K562 (cell line): ENCODE measurements around the gene CYP46A1. TPM values are rescaled to one million over a fixed set of nuclear protein-coding genes. Genes with fewer than 3 reads are reported as not detected.
A peak's percentile ranks its signal among the peaks of the same experiment; 100 is the strongest.

Experiments
- ARID4B ChIP-seq: sonication (generic); formaldehyde crosslinking; IDR thresholded peaks from 2 replicates; pipeline ENCODE4 v1.8.0; 2022; ENCODE audit warnings: mild to moderate bottlenecking, missing genetic modification reagents
- ASH1L ChIP-seq: fragments of 450-650 bp; IDR thresholded peaks from 2 replicates; pipeline ENCODE4 v1.6.1; 2018; ENCODE audit warnings: borderline replicate concordance, mild to moderate bottlenecking, low read depth; ENCODE audit not compliant: partially characterized antibody
- ATF1 ChIP-seq, 2 experiments: fragments of 450-650 bp in 1 of 2; IDR thresholded peaks; 2 replicates each; pipeline ENCODE4 v1.6.1; 2016; ENCODE audit warnings: missing compliant biosample characterization in 1 of 2, missing genetic modification characterization in 1 of 2
- ATF4 ChIP-seq: fragments of 450-650 bp; formaldehyde crosslinking; IDR thresholded peaks from 2 replicates; pipeline ENCODE4 v1.4.0; 2022; ENCODE audit warnings: mild to moderate bottlenecking, moderate library complexity
- C11orf30 ChIP-seq: fragments of 450-650 bp; IDR thresholded peaks from 2 replicates; pipeline ENCODE4 v1.6.1; 2016; ENCODE audit warnings: low read depth, mild to moderate bottlenecking
- FOXK1 ChIP-seq: sonication (generic); formaldehyde crosslinking; IDR thresholded peaks from 2 replicates; pipeline ENCODE4 v1.8.0; 2022; ENCODE audit warnings: missing genetic modification reagents, mild to moderate bottlenecking, borderline replicate concordance
- HIVEP1 ChIP-seq: fragments of 250-450 bp; sonication (Bioruptor Pico); IDR thresholded peaks from 2 replicates; pipeline ENCODE4 v1.4.0; 2020; ENCODE audit warnings: mild to moderate bottlenecking
- KDM5B ChIP-seq: fragments of 200-600 bp; sonication (generic); IDR thresholded peaks from 2 replicates; pipeline ENCODE4 v1.6.1; 2012; ENCODE audit warnings: low read depth, mild to moderate bottlenecking, moderate library complexity, low read length, control low read depth, inconsistent platforms; ENCODE audit not compliant: insufficient replicate concordance
- MAFF ChIP-seq: IDR thresholded peaks from 2 replicates; pipeline ENCODE4 v1.6.1; 2012; ENCODE audit warnings: low read length, improper control_type of control experiment
- MECOM ChIP-seq: fragments of 250-450 bp; sonication (Bioruptor Pico); IDR thresholded peaks from 2 replicates; pipeline ENCODE4 v1.8.0; 2022; ENCODE audit warnings: inconsistent platforms
- MITF ChIP-seq: IDR thresholded peaks from 2 replicates; pipeline ENCODE4 v1.6.1; 2014; ENCODE audit warnings: antibody characterized with exemption
- PATZ1 ChIP-seq: fragments of 250-450 bp; sonication (Bioruptor Pico); IDR thresholded peaks from 2 replicates; pipeline ENCODE4 v1.5.0; 2020; ENCODE audit warnings: mild to moderate bottlenecking, borderline replicate concordance
- POLR2G ChIP-seq: fragments of 200-400 bp; formaldehyde crosslinking; IDR thresholded peaks from 2 replicates; pipeline ENCODE4 v1.6.1; 2017; ENCODE audit warnings: low read depth, mild to moderate bottlenecking, antibody characterized with exemption, low read length, moderate library complexity
- RBM17 ChIP-seq: fragments of 200-400 bp; formaldehyde crosslinking; IDR thresholded peaks from 2 replicates; pipeline ENCODE4 v1.6.1; 2017; ENCODE audit warnings: low read depth, mild to moderate bottlenecking, low read length, borderline replicate concordance
- SOX6 ChIP-seq: fragments of 450-650 bp; IDR thresholded peaks from 2 replicates; pipeline ENCODE4 v1.6.1; 2014; ENCODE audit warnings: mild to moderate bottlenecking
- ZBTB8A ChIP-seq: fragments of 450-650 bp; IDR thresholded peaks from 2 replicates; pipeline ENCODE4 v1.6.1; 2018; ENCODE audit warnings: mild to moderate bottlenecking, moderate library complexity; ENCODE audit not compliant: partially characterized antibody
- ZNF280B ChIP-seq: fragments of 250-450 bp; sonication (Bioruptor Pico); IDR thresholded peaks from 2 replicates; pipeline ENCODE4 v1.5.1; 2021; ENCODE audit warnings: mild to moderate bottlenecking
- polyA plus RNA-seq, 8 experiments: library from polyadenylated mRNA; depleted of rRNA in 4 of 8; stranded (reverse) in 5 of 8; unstranded in 3 of 8; fragments of >200 nt; fragmentation: Nextera tagmentation in 2 of 8; fragmentation: Illumina TruSeq in 1 of 8; extraction: Ambion mirVana in 2 of 8; extraction: Trizol in 1 of 8; gene quantifications; 2 replicates each; pipeline versions ENCODE4 v1.2.1 to v1.2.3, GENCODE V29; 2011 to 2014; ENCODE audit warnings: inconsistent platforms in 1 of 8, missing spikeins in 1 of 8
- total RNA-seq, 7 experiments: library from RNA; depleted of rRNA in 6 of 7; stranded (reverse); fragments of >200 nt in 6 of 7; fragmentation: Illumina TruSeq in 2 of 7; extraction: Trizol in 2 of 7; gene quantifications; 2 replicates each; pipeline versions ENCODE4 v1.2.1 to v1.2.3, GENCODE V29; 2011 to 2021; ENCODE audit warnings: low replicate concordance in 1 of 7

The CYP46A1 gene
- total and polyA plus RNA-seq, 9 of the 15 experiments (the other 6 are each of a cell fraction or from before 2014, with no cell fraction given) = not detected

- TF ChIP-seq PATZ1 (CRISPR knock-in tag) (no peak), RBM17 (no peak), ATF1 (CRISPR knock-in tag; IDR thresholded peaks at IDR 0.05) (peak; percentile 86), ATF1 (tag; IDR thresholded peaks at IDR 0.05) (peak; percentile 98), ZBTB8A (no peak), MECOM (CRISPR knock-in tag) (no peak), ZNF280B (no peak), KDM5B (no peak), FOXK1 (no peak), POLR2G (peak; percentile 79), ASH1L (no peak), ATF4 (CRISPR knock-in tag) (no peak), ARID4B (CRISPR knock-in tag) (no peak), MAFF (no peak), MITF (no peak), HIVEP1 (CRISPR knock-in tag) (no peak), C11orf30 (peak; percentile 87), SOX6 (no peak)
These were observed at the start of gene CYP46A1 (continued) for GRCh38 chr14:99683619-99684409.
